Activated T-cell treated with anti-CD3 and anti-CD28 coated beads, Interleukin-2, amount 50 U/mL, for 24 hours (primary cell): ENCODE measurements around the gene PTPRH.
"Not testable (repeated sequence)": the region's sequence is repeated elsewhere in the genome, so short reads cannot be mapped to it uniquely, and the experiment has no call there.

Experiments used
- DNase-seq: peaks from one replicate; pipeline ENCODE4 v3.0.0-alpha.2; 2020
- H3K27ac Mint-ChIP-seq: 2 replicates; pipeline ENCODE4 v1.8.0; 2020; ENCODE audit warnings: mild to moderate bottlenecking, mixed read lengths
- H3K27me3 Mint-ChIP-seq: 2 replicates; pipeline ENCODE4 v1.8.0; 2020; ENCODE audit warnings: mixed read lengths
- H3K36me3 Mint-ChIP-seq: 2 replicates; pipeline ENCODE4 v1.8.0; 2020; ENCODE audit warnings: low read depth, mixed read lengths
- H3K4me1 Mint-ChIP-seq: 2 replicates; pipeline ENCODE4 v1.8.0; 2020; ENCODE audit warnings: low read depth, mixed read lengths
- H3K4me3 Mint-ChIP-seq: 2 replicates; pipeline ENCODE4 v1.8.0; 2020; ENCODE audit warnings: mild to moderate bottlenecking, moderate library complexity, mixed read lengths
- H3K9me3 Mint-ChIP-seq: 2 replicates; pipeline ENCODE4 v1.8.0; 2020; ENCODE audit warnings: mixed read lengths

The PTPRH gene

GRCh38 chr19:55171440-55171839 is 37.9 kb downstream of the PTPRH start:
- H3K27ac Mint-ChIP-seq: no peak overlapping the region
- no peak overlapping the region for H3K4me3 Mint-ChIP-seq
- H3K9me3 Mint-ChIP-seq: peaks cover 6% of the 10 kb centered on the region
- H3K27me3 Mint-ChIP-seq: peaks cover 85% of the 10 kb centered on the region
- DNase-seq: no peak
- peaks cover 20% of the 10 kb centered on the region for H3K4me1 Mint-ChIP-seq
- H3K36me3 Mint-ChIP-seq: no peaks in the 10 kb centered on the region

GRCh38 chr19:55169136-55169535 is 40.2 kb downstream of the PTPRH start:
- peaks cover 6% of the 10 kb centered on the region for H3K9me3 Mint-ChIP-seq
- no peak overlapping the region for H3K27ac Mint-ChIP-seq
- peaks cover 79% of the 10 kb centered on the region for H3K27me3 Mint-ChIP-seq
- H3K36me3 Mint-ChIP-seq: no peaks in the 10 kb centered on the region
- no peak for DNase-seq
- no peak overlapping the region for H3K4me3 Mint-ChIP-seq
- peaks cover 17% of the 10 kb centered on the region for H3K4me1 Mint-ChIP-seq

GRCh38 chr19:55166530-55167268 is 42.6 kb downstream of the PTPRH start, which contains the start of gene DNAAF3:
Gene DNAAF3, minus strand, starts transcription at chr19:55166613. Its CDS starts 200 bp downstream, at chr19:55166413.
- Mint-ChIP-seq H3K36me3 (no peaks in the 10 kb centered on the region), H3K27ac (peak within 1 kb of the TSS; percentile 73), H3K4me1 (peaks cover 12% of the 10 kb centered on the region), H3K4me3 (peak within 1 kb of the TSS; percentile 67), H3K9me3 (peaks cover 6% of the 10 kb centered on the region), H3K27me3 (peaks cover 71% of the 10 kb centered on the region)
- peak; percentile 78 for DNase-seq

- H3K27me3 Mint-ChIP-seq: peaks cover 69% of the 10 kb centered on the region
- H3K4me1 Mint-ChIP-seq: peaks cover 12% of the 10 kb centered on the region
- H3K36me3 Mint-ChIP-seq: no peaks in the 10 kb centered on the region
- peak; percentile 61 for DNase-seq
- peak overlapping the region; percentile 67 for H3K4me3 Mint-ChIP-seq
- peak overlapping the region; percentile 73 for H3K27ac Mint-ChIP-seq
- peaks cover 6% of the 10 kb centered on the region for H3K9me3 Mint-ChIP-seq
Measured at GRCh38 chr19:55165952-55166529, 43.3 kb downstream of the PTPRH start.

GRCh38 chr19:55161571-55162322 is 47.6 kb downstream of the PTPRH start:
- Mint-ChIP-seq H3K27me3 (peaks cover 75% of the 10 kb centered on the region), H3K4me1 (peaks cover 8% of the 10 kb centered on the region), H3K27ac (no peak overlapping the region), H3K4me3 (no peak overlapping the region), H3K36me3 (no peaks in the 10 kb centered on the region), H3K9me3 (peaks cover 2% of the 10 kb centered on the region)
- DNase-seq: no peak

GRCh38 chr19:55160986-55161365 is 48.3 kb downstream of the PTPRH start:
- no peak overlapping the region for H3K4me3 Mint-ChIP-seq
- peaks cover 5% of the 10 kb centered on the region for H3K4me1 Mint-ChIP-seq
- DNase-seq: no peak
- peaks cover 74% of the 10 kb centered on the region for H3K27me3 Mint-ChIP-seq
- H3K9me3 Mint-ChIP-seq: no peaks in the 10 kb centered on the region
- no peaks in the 10 kb centered on the region for H3K36me3 Mint-ChIP-seq
- H3K27ac Mint-ChIP-seq: no peak overlapping the region

- Mint-ChIP-seq H3K4me3 (no peak overlapping the region), H3K36me3 (no peaks in the 10 kb centered on the region), H3K27ac (no peak overlapping the region), H3K4me1 (peaks cover 5% of the 10 kb centered on the region), H3K9me3 (no peaks in the 10 kb centered on the region), H3K27me3 (peaks cover 70% of the 10 kb centered on the region)
- DNase-seq: peak; percentile 90
Measured at GRCh38 chr19:55160128-55160985, 48.9 kb downstream of the PTPRH start.

GRCh38 chr19:55158848-55159749 is 50.2 kb downstream of the PTPRH start:
- Mint-ChIP-seq H3K27ac (no peak overlapping the region), H3K27me3 (peaks cover 68% of the 10 kb centered on the region), H3K36me3 (no peaks in the 10 kb centered on the region), H3K4me3 (no peak overlapping the region), H3K9me3 (no peaks in the 10 kb centered on the region), H3K4me1 (peaks cover 9% of the 10 kb centered on the region)
- DNase-seq: no peak

- Mint-ChIP-seq H3K36me3 (no peaks in the 10 kb centered on the region), H3K9me3 (no peaks in the 10 kb centered on the region), H3K4me3 (no peak overlapping the region), H3K27me3 (peaks cover 62% of the 10 kb centered on the region), H3K4me1 (peaks cover 14% of the 10 kb centered on the region), H3K27ac (no peak overlapping the region)
- DNase-seq: no peak
Measured at GRCh38 chr19:55158423-55158822, 50.9 kb downstream of the PTPRH start.

GRCh38 chr19:55157064-55157908 is 52.0 kb downstream of the PTPRH start, which contains the start of gene TNNI3:
Gene TNNI3, minus strand, starts transcription at chr19:55157732. Its CDS starts 143 bp downstream, at chr19:55157589.
- no peak within 1 kb of the TSS for H3K4me3 Mint-ChIP-seq
- no peak for DNase-seq
- no peak within 1 kb of the TSS for H3K27ac Mint-ChIP-seq
- H3K9me3 Mint-ChIP-seq: peaks cover 1% of the 10 kb centered on the region
- peaks cover 15% of the 10 kb centered on the region for H3K4me1 Mint-ChIP-seq
- peaks cover 57% of the 10 kb centered on the region for H3K27me3 Mint-ChIP-seq
- no peaks in the 10 kb centered on the region for H3K36me3 Mint-ChIP-seq

- peaks cover 22% of the 10 kb centered on the region for H3K4me1 Mint-ChIP-seq
- H3K9me3 Mint-ChIP-seq: peaks cover 10% of the 10 kb centered on the region
- H3K27ac Mint-ChIP-seq: no peak overlapping the region
- DNase-seq: peak; percentile 61
- H3K4me3 Mint-ChIP-seq: peak overlapping the region; percentile 10
- no peaks in the 10 kb centered on the region for H3K36me3 Mint-ChIP-seq
- peaks cover 50% of the 10 kb centered on the region for H3K27me3 Mint-ChIP-seq
Measured at GRCh38 chr19:55156202-55157063, 52.9 kb downstream of the PTPRH start.

- H3K36me3 Mint-ChIP-seq, H3K4me3 Mint-ChIP-seq, DNase-seq, H3K27ac Mint-ChIP-seq: not testable (repeated sequence)
- H3K9me3 Mint-ChIP-seq: peaks cover 11% of the 10 kb centered on the region
- peaks cover 22% of the 10 kb centered on the region for H3K4me1 Mint-ChIP-seq
- H3K27me3 Mint-ChIP-seq: peaks cover 48% of the 10 kb centered on the region
Measured at GRCh38 chr19:55155784-55156183, 53.5 kb downstream of the PTPRH start.
